GM12872 (cell line): ENCODE measurements around the gene MMP23B.

Experiments
- TF ChIP-seq, protein P1 (sequence below): IDR thresholded peaks from 3 replicates; pipeline ENCODE4 v1.5.1; 2011; ENCODE audit warnings: low read depth, mild to moderate bottlenecking, low read length, moderate library complexity; ENCODE audit not compliant: insufficient read depth

The MMP23B gene

DNA sequence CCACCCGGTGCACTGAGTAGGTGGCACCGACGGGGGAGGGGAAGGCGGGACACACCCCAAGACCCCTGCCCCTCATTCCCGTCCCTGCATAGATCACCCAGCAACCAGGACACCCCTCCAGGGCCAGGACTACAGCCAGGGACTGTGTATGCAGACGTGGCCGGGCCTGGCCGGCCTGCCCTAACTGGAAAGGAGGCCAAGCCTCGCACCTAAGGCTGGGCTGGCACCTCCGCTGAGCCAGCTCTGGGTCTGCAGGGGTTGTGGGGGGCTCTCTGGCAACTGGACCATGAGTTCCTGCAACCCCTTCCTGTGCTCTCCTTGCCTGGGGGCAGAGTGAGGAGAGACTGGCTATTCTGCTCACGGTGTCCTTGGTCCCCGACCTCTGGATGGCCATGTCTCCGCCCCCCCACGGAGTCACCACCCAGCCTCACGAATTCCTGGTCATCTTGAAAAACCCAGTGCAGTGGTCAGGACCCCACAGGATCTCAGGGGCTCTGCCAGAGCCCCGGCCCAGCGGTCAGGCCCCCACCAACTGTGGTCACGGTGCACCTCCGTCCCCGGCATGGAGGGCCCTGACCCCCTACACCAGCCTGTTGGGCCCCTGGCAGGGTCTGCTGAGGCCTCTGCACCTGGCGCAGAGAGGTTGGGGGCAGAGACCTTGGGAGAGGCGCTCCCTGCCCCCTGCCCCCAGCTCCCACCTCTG is 31.0 kb upstream of the MMP23B start:
- TF ChIP-seq, protein P1, sequence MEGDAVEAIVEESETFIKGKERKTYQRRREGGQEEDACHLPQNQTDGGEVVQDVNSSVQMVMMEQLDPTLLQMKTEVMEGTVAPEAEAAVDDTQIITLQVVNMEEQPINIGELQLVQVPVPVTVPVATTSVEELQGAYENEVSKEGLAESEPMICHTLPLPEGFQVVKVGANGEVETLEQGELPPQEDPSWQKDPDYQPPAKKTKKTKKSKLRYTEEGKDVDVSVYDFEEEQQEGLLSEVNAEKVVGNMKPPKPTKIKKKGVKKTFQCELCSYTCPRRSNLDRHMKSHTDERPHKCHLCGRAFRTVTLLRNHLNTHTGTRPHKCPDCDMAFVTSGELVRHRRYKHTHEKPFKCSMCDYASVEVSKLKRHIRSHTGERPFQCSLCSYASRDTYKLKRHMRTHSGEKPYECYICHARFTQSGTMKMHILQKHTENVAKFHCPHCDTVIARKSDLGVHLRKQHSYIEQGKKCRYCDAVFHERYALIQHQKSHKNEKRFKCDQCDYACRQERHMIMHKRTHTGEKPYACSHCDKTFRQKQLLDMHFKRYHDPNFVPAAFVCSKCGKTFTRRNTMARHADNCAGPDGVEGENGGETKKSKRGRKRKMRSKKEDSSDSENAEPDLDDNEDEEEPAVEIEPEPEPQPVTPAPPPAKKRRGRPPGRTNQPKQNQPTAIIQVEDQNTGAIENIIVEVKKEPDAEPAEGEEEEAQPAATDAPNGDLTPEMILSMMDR, result no peak

GRCh38 chr1:1601564-1602303 is 30.2 kb upstream of the MMP23B start:
- TF ChIP-seq, protein P1, result no peak

GRCh38 chr1:1602304-1602967 is 29.5 kb upstream of the MMP23B start:
- TF ChIP-seq, protein P1, result no peak

GRCh38 chr1:1602968-1603506 is 28.9 kb upstream of the MMP23B start:
- TF ChIP-seq, protein P1, result no peak

GRCh38 chr1:1603671-1604373 is 28.2 kb upstream of the MMP23B start:
- TF ChIP-seq, protein P1, result no peak

DNA sequence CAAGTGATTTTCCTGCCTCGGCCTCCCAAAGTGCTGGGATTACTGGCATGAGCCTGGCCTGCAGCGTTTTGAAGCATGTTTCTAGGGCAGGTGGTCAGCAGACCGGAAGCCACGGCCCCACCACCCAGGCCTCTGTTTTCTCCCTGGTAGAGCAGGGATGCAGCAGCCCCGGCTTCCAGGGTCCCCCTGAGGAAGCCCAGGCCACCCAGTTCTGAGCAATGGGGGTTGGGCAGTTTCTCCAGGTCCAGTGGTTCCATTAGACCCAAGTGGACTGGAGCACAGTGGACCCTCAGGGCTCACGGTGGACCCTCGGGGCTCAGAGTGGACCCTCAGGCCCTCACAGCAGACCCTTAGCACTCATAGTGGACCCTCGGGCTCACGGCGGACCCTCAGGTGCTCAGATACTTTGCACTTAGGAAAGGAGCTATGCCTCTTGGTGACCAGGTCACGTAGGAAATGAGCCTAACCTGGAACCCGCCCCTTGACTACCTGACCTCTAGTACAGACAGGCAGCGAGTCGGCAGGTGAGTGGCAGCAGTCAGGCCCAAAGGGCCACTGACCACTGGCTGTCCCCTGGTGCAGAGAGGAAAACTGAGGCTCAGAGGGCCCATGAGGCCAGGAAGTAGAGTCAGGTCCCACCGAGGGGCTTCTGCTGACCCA is 27.5 kb upstream of the MMP23B start:
- TF ChIP-seq, protein P1, result no peak
